HUES6 (cell line): Measurements from ENCODE around the gene HLTF.

Source experiments
- H3K27ac ChIP-seq: 2 replicates; pipeline ENCODE4 v1.7.0; 2013; ENCODE audit warnings: low read depth, mild to moderate bottlenecking, low read length, inconsistent platforms
- H3K27me3 ChIP-seq: 2 replicates; pipeline ENCODE4 v1.6.1; 2013; ENCODE audit warnings: low read length; ENCODE audit not compliant: control insufficient read depth, insufficient read depth
- H3K36me3 ChIP-seq: 2 replicates; pipeline ENCODE4 v1.6.1; 2013; ENCODE audit warnings: low read length; ENCODE audit not compliant: control insufficient read depth, insufficient read depth
- H3K4me1 ChIP-seq: 2 replicates; pipeline ENCODE4 v1.6.1; 2013; ENCODE audit warnings: low read length; ENCODE audit not compliant: control insufficient read depth, insufficient read depth
- H3K4me3 ChIP-seq: 2 replicates; pipeline ENCODE4 v1.5.1; 2013; ENCODE audit warnings: low read depth, low read length
- H3K9ac ChIP-seq: one replicate; pipeline ENCODE4 v1.6.1; 2013; ENCODE audit warnings: mild to moderate bottlenecking, low read length
- H3K9me3 ChIP-seq: 2 replicates; pipeline ENCODE4 v1.6.1; 2013; ENCODE audit warnings: low read depth, low read length; ENCODE audit not compliant: control insufficient read depth, insufficient read depth

The HLTF gene

DNA sequence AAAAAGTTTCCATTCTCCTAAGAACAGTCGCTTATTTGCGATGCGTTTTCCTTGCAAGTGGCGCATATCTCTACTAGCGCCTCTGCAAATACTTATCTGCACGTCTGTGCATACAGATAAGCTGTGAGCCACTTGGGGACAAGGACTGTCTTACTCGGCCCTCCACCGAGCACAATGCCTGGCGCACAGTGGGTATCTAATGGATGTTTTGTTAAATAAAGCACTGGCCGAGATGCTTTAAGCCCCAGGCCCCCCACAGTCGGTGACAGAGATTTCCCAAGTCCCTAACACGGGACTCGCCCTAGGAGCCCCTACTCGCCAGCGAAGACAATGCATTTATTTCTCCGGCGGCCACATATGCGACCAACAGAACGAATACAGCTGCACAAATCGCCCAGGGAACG, 503 bp downstream of the HLTF start:
- Histone ChIP-seq H3K4me1 (no peaks in the 10 kb centered on the region), H3K27ac (0 out of 2 replicates have a peak overlapping the region, but pooled peaks have one; percentile 42), H3K27me3 (peaks cover 7% of the 10 kb centered on the region; the same call in 1 of the 2 replicates), H3K4me3 (peak overlapping the region; percentile 83), H3K9me3 (peaks cover 7% of the 10 kb centered on the region), H3K36me3 (peaks cover 26% of the 10 kb centered on the region), H3K9ac (peak overlapping the region; percentile 78)

- Histone ChIP-seq H3K9me3 (peaks cover 2% of the 10 kb centered on the region), H3K9ac (no peak overlapping the region), H3K4me1 (no peaks in the 10 kb centered on the region), H3K4me3 (no peak overlapping the region), H3K36me3 (peaks cover 33% of the 10 kb centered on the region), H3K27ac (no peak overlapping the region), H3K27me3 (peaks cover 2% of the 10 kb centered on the region; the same call in 1 of the 2 replicates)
Observed at GRCh38 chr3:149081772-149082171, 4.6 kb downstream of the HLTF start.

DNA sequence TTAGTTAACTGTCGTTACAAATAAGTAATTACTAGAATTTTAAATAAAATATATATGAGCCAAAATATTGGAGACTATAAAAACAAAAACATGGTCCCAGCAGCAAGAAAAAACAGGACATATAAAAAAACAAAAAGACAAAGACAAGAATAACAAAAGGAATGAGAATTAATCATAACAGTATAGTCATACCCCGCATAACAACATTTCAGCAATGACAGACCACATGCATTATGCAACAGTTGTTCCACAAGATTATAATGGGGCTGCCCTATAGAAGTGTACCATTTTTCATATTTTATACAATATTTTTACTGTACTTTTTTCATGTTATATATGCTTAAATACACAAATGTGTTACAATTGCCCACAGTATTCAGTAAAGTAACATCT, 5.6 kb downstream of the HLTF start:
- peaks cover 35% of the 10 kb centered on the region for H3K36me3 ChIP-seq
- H3K9me3 ChIP-seq: no peaks in the 10 kb centered on the region
- no peak overlapping the region for H3K27ac ChIP-seq
- no peaks in the 10 kb centered on the region for H3K27me3 ChIP-seq
- H3K4me1 ChIP-seq: no peaks in the 10 kb centered on the region
- H3K9ac ChIP-seq: no peak overlapping the region
- no peak overlapping the region for H3K4me3 ChIP-seq

- H3K27ac ChIP-seq: no peak overlapping the region
- no peak overlapping the region for H3K9ac ChIP-seq
- H3K4me1 ChIP-seq: no peaks in the 10 kb centered on the region
- H3K27me3 ChIP-seq: no peaks in the 10 kb centered on the region
- peaks cover 39% of the 10 kb centered on the region for H3K36me3 ChIP-seq
- no peaks in the 10 kb centered on the region for H3K9me3 ChIP-seq
- H3K4me3 ChIP-seq: no peak overlapping the region
Observed at GRCh38 chr3:149080011-149080698, 6.2 kb downstream of the HLTF start.

GRCh38 chr3:149077628-149078027, 8.7 kb downstream of the HLTF start:
- H3K9me3 ChIP-seq: no peaks in the 10 kb centered on the region
- peaks cover 37% of the 10 kb centered on the region for H3K36me3 ChIP-seq
- no peak overlapping the region for H3K4me3 ChIP-seq
- H3K27ac ChIP-seq: no peak overlapping the region
- no peak overlapping the region for H3K9ac ChIP-seq
- H3K27me3 ChIP-seq: no peaks in the 10 kb centered on the region
- H3K4me1 ChIP-seq: no peaks in the 10 kb centered on the region

- Histone ChIP-seq H3K27ac (no peak overlapping the region), H3K27me3 (no peaks in the 10 kb centered on the region), H3K4me3 (no peak overlapping the region), H3K9me3 (no peaks in the 10 kb centered on the region), H3K36me3 (peaks cover 84% of the 10 kb centered on the region), H3K9ac (no peak overlapping the region), H3K4me1 (no peaks in the 10 kb centered on the region)
Observed at GRCh38 chr3:149067883-149068282, 18.4 kb downstream of the HLTF start.

DNA sequence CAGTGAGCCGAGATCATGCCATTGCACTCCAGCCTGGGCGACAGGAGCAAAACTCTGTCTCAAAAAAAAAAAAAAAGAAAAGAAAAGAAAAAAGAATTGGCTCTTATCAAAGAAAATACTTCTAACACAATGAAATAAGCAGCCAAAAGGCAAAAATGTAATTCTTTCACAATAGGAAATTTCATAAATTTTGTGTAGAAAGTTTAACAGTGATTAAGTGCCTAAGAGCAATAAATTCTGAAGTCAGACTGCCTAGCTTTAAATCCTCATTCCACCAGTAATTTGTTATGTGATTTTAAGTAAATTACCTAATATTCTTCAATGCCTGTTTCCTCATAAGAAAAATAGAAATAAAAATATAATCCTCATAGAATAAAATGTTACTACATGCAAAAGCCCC, 24.6 kb downstream of the HLTF start:
- peaks cover 73% of the 10 kb centered on the region for H3K36me3 ChIP-seq
- no peak overlapping the region for H3K4me3 ChIP-seq
- H3K4me1 ChIP-seq: no peaks in the 10 kb centered on the region
- H3K27me3 ChIP-seq: no peaks in the 10 kb centered on the region
- H3K27ac ChIP-seq: no peak overlapping the region
- no peaks in the 10 kb centered on the region for H3K9me3 ChIP-seq
- no peak overlapping the region for H3K9ac ChIP-seq

DNA sequence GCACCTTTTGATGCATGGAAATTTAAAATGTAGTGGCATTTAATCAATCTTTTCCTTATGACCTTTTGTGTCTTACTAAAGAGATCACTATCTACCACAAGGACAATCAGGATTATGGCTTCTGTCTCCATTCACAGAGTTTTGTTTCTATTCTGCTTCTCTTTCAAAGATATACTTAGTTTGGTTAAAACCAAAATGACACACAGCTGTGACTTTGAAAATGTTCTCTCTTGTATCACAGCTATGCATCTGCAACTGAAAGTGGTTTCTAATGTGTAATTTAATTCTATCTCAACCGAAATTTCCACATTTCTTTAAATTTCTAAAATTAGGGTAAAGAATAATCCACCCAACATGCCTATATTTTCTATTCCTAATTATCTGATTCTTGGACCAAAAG, 27.7 kb downstream of the HLTF start:
- no peaks in the 10 kb centered on the region for H3K4me1 ChIP-seq
- H3K9me3 ChIP-seq: no peaks in the 10 kb centered on the region
- no peak overlapping the region for H3K9ac ChIP-seq
- no peak overlapping the region for H3K4me3 ChIP-seq
- H3K36me3 ChIP-seq: peaks cover 84% of the 10 kb centered on the region
- H3K27ac ChIP-seq: no peak overlapping the region
- no peaks in the 10 kb centered on the region for H3K27me3 ChIP-seq

GRCh38 chr3:149058198-149058597, 28.1 kb downstream of the HLTF start:
- Histone ChIP-seq H3K27me3 (no peaks in the 10 kb centered on the region), H3K9ac (no peak overlapping the region), H3K27ac (no peak overlapping the region), H3K4me1 (no peaks in the 10 kb centered on the region), H3K36me3 (peaks cover 84% of the 10 kb centered on the region), H3K4me3 (no peak overlapping the region), H3K9me3 (no peaks in the 10 kb centered on the region)

DNA sequence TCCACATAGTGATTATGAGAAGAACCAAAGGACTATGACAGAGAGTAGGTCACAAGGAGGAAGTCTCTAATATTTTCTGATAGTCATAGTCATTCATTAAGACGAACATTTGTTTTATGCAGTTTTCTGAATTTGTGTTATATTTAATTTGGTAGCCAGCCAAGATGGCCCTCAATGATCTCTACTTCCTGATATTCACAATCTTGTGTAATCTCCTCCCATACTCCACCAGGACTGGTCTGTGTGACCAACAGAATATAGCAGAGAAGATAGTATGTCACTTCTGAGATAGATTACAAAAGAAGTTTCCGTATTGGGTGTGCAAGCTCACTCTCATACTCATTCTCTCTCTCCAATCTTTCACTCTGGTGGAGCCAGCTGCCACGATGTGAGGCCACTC, 30.8 kb downstream of the HLTF start:
- H3K9me3 ChIP-seq: no peaks in the 10 kb centered on the region
- no peak overlapping the region for H3K27ac ChIP-seq
- no peaks in the 10 kb centered on the region for H3K4me1 ChIP-seq
- H3K36me3 ChIP-seq: peaks cover 74% of the 10 kb centered on the region
- no peak overlapping the region for H3K9ac ChIP-seq
- no peak overlapping the region for H3K4me3 ChIP-seq
- no peaks in the 10 kb centered on the region for H3K27me3 ChIP-seq

GRCh38 chr3:149044339-149045083, 41.8 kb downstream of the HLTF start:
- Histone ChIP-seq H3K9ac (no peak overlapping the region), H3K9me3 (no peaks in the 10 kb centered on the region), H3K27me3 (no peaks in the 10 kb centered on the region), H3K4me1 (no peaks in the 10 kb centered on the region), H3K27ac (no peak overlapping the region), H3K4me3 (no peak overlapping the region), H3K36me3 (peaks cover 73% of the 10 kb centered on the region)
